ENCODE data around the gene TTYH3.

DNA sequence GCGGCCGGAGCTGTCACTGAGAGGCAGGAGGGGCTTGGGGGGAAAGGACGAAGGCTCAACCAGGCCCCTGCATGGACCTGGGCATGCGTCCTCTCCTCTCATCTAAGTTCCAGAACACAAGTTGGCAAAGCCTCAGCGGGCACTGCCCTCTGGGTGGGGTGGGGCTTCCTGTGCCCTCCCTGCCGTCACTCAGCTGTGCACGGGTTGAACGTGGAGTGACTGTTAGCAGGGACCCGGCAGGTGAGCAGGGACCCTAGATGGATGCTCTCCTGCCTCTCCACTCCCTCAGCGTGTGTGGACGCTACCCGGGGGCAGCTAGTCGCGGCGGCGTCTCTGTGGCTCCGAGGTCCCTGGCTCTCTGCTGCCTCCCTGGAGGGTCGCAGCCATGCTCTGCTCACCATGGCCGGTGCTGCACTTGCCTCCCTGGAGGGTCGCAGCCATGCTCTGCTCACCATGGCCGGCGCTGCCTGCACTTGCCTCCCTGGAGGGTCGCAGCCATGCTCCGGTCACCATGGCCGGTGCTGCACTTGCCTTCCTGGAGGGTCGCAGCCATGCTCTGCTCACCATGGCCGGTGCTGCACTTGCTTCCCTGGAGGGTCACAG, 36.4 kb upstream of the TTYH3 start:
- TF ChIP-seq, protein P1, sequence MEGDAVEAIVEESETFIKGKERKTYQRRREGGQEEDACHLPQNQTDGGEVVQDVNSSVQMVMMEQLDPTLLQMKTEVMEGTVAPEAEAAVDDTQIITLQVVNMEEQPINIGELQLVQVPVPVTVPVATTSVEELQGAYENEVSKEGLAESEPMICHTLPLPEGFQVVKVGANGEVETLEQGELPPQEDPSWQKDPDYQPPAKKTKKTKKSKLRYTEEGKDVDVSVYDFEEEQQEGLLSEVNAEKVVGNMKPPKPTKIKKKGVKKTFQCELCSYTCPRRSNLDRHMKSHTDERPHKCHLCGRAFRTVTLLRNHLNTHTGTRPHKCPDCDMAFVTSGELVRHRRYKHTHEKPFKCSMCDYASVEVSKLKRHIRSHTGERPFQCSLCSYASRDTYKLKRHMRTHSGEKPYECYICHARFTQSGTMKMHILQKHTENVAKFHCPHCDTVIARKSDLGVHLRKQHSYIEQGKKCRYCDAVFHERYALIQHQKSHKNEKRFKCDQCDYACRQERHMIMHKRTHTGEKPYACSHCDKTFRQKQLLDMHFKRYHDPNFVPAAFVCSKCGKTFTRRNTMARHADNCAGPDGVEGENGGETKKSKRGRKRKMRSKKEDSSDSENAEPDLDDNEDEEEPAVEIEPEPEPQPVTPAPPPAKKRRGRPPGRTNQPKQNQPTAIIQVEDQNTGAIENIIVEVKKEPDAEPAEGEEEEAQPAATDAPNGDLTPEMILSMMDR (IDR thresholded peaks at IDR 0.05) = no peak
- TF ChIP-seq ZFX (IDR thresholded peaks at IDR 0.05; ENCODE audit: borderline replicate concordance) = no peak

Data from 22Rv1 (cell line).